ENCODE data around the gene ASB13. TPM values are rescaled to one million over a fixed set of nuclear protein-coding genes. Genes with fewer than 3 reads are reported as not detected.

The ASB13 gene
- total and polyA plus RNA-seq, 2 of the 13 experiments (the other 11 are each of a cell fraction or from before 2014, with no cell fraction given) = 9.3 to 15.4 TPM

DNA sequence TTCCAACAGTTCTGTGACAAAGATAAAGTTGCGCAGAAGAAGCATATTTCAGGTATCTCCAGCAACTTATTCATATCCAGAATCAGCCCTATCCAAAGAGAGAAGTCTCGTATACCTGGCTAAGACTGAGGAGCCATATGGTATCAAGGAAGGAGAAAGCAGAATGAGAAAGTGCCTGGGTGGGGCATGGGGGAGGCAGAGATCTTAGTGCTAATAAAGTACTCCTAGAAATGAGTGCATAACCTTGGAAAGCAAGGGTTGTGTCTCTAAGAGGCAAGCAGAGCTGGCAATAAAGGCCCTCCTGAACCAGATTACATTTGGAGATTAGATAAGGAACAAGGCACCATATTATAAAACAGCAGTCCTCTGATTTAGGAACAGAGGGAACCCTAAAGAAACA lies 30.9 kb upstream of the ASB13 start:
- DNase-seq (ENCODE audit: low spot score) (no peak), FAIRE-seq (no peak), ATAC-seq (no peak)
- no peak overlapping the region for H3K27ac ChIP-seq (ENCODE audit: extremely low read length, insufficient read depth, low read length)
- no peaks in the 10 kb centered on the region for H4K20me1 ChIP-seq (ENCODE audit: insufficient read depth, low read length)
- intact Hi-C loops (cut with micrococcal nuclease; ENCODE audit: unreplicated experiment) (no loop called here), in situ Hi-C loops (cut with HindIII; ENCODE audit: extremely low pct_ligation_motif_present, low pct_unique_long_range_greater_than_20kb) (no loop called here)
- H3K4me3 ChIP-seq (replicated peaks in 1 of 3; ENCODE audit: insufficient read depth in 1 of 3, low read depth in 2 of 3, low read length in 3 of 3) = no peak overlapping the region
- no peak overlapping the region for H3K9ac ChIP-seq (ENCODE audit: insufficient read depth, low read depth, low read length)
- no peaks in the 10 kb centered on the region for H3K27me3 ChIP-seq (ENCODE audit: control insufficient read depth in 1 of 2, insufficient read depth in 2 of 2, low read length in 2 of 2)
- TF ChIP-seq, protein P1, sequence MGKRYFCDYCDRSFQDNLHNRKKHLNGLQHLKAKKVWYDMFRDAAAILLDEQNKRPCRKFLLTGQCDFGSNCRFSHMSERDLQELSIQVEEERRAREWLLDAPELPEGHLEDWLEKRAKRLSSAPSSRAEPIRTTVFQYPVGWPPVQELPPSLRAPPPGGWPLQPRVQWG (CRISPR knock-in tag; IDR thresholded peaks at IDR 0.05; ENCODE audit: borderline replicate concordance, low read depth) = no peak
- peak; percentile 16 for TF ChIP-seq RBM22 (optimal IDR thresholded peaks at IDR 0.05; ENCODE audit: low read length)
- peaks cover 96% of the 10 kb centered on the region for H3K79me2 ChIP-seq (ENCODE audit: insufficient read depth, low read length)
- H3K36me3 ChIP-seq (replicated peaks in 1 of 2; ENCODE audit: control insufficient read depth in 1 of 2, insufficient read depth in 2 of 2, low read length in 2 of 2) = no peaks in the 10 kb centered on the region
- 100% methylated on average over 2 of the region's 2 CpGs for WGBS (ENCODE audit: low lambda C conversion rate)
- CTCF ChIA-PET (ENCODE audit: low intra/inter-chr PET ratio, low total read pairs) = no interaction called here
- no peak overlapping the region for H2AFZ ChIP-seq (ENCODE audit: low read length)
- H3K4me2 ChIP-seq (ENCODE audit: low read depth, low read length) = no peak overlapping the region
- H3K4me1 ChIP-seq (ENCODE audit: insufficient read depth, low read length) = peaks cover 51% of the 10 kb centered on the region
- no TSS peak for BruUV-seq (replicated peaks)
- POLR2A ChIA-PET = no interaction called here
- no peaks in the 10 kb centered on the region for H3K9me3 ChIP-seq (ENCODE audit: low read length)

DNA sequence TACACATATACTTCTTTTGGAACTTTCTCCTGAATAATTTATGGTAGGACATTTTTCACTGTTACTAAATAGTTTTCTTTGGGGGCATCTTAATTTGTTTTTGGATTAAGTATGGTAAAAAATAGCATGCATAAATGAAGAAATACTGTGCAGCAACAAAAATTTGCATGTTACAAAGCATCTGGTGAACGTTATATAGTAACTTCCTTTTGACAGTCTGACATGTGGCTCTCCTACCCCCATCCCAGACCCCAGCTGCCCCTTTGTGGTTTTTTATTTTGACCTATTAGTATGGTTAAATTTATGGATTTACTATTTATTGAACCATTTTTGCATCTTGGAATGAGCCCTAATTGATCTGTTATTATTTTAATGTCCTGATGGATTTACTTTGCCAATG lies 28.2 kb upstream of the ASB13 start:
- FAIRE-seq (no peak), ATAC-seq (no peak), DNase-seq (ENCODE audit: low spot score) (no peak)
- no peak overlapping the region for H3K27ac ChIP-seq (ENCODE audit: extremely low read length, insufficient read depth, low read length)
- no peaks in the 10 kb centered on the region for H3K9me3 ChIP-seq (ENCODE audit: low read length)
- H3K4me1 ChIP-seq (ENCODE audit: insufficient read depth, low read length) = peaks cover 53% of the 10 kb centered on the region
- no peak overlapping the region for H2AFZ ChIP-seq (ENCODE audit: low read length)
- intact Hi-C loops (cut with micrococcal nuclease; ENCODE audit: unreplicated experiment) (loop anchor here (5.0 kb wide), 1 partner anchor 53 kb away; no protein-coding TSS in a partner anchor), in situ Hi-C loops (cut with HindIII; ENCODE audit: extremely low pct_ligation_motif_present, low pct_unique_long_range_greater_than_20kb) (no loop called here)
- H3K36me3 ChIP-seq (replicated peaks in 1 of 2; ENCODE audit: control insufficient read depth in 1 of 2, insufficient read depth in 2 of 2, low read length in 2 of 2) = no peaks in the 10 kb centered on the region
- POLR2A ChIA-PET = no interaction called here
- H3K4me2 ChIP-seq (ENCODE audit: low read depth, low read length) = 0 out of 2 replicates have a peak overlapping the region, but pooled peaks have one; percentile 1
- 86% methylated on average over 1 of the region's 1 CpG for WGBS (ENCODE audit: low lambda C conversion rate)
- no peak overlapping the region for H3K4me3 ChIP-seq (replicated peaks in 1 of 3; ENCODE audit: insufficient read depth in 1 of 3, low read depth in 2 of 3, low read length in 3 of 3)
- no peaks in the 10 kb centered on the region for H4K20me1 ChIP-seq (ENCODE audit: insufficient read depth, low read length)
- H3K27me3 ChIP-seq (ENCODE audit: control insufficient read depth in 1 of 2, insufficient read depth in 2 of 2, low read length in 2 of 2) = no peaks in the 10 kb centered on the region
- H3K9ac ChIP-seq (ENCODE audit: insufficient read depth, low read depth, low read length) = no peak overlapping the region
- peaks cover 96% of the 10 kb centered on the region for H3K79me2 ChIP-seq (ENCODE audit: insufficient read depth, low read length)
- CTCF ChIA-PET (ENCODE audit: low intra/inter-chr PET ratio, low total read pairs) = no interaction called here
- no TSS peak for BruUV-seq (replicated peaks)
- TF ChIP-seq JUNB (CRISPR knock-in tag; IDR thresholded peaks at IDR 0.05; ENCODE audit: borderline replicate concordance) (no peak), RELA (CRISPR knock-in tag; IDR thresholded peaks at IDR 0.05) (no peak), MTF2 (CRISPR knock-in tag; IDR thresholded peaks at IDR 0.05; ENCODE audit: borderline replicate concordance) (no peak), KAT8 (CRISPR knock-in tag; IDR thresholded peaks at IDR 0.05) (no peak), NR2F1 (CRISPR knock-in tag; IDR thresholded peaks at IDR 0.05) (no peak), PHF21A (CRISPR knock-in tag; IDR thresholded peaks at IDR 0.05) (no peak), CBFB (CRISPR knock-in tag; IDR thresholded peaks at IDR 0.05) (no peak), XRCC5 (optimal IDR thresholded peaks at IDR 0.05; ENCODE audit: low read length) (no peak), RFXAP (CRISPR knock-in tag; IDR thresholded peaks at IDR 0.05; ENCODE audit: borderline replicate concordance) (no peak), FOSL1 (CRISPR knock-in tag; IDR thresholded peaks at IDR 0.05; ENCODE audit: borderline replicate concordance) (no peak), SMARCC2 (IDR thresholded peaks at IDR 0.05) (no peak), KDM2A (CRISPR knock-in tag; IDR thresholded peaks at IDR 0.05; ENCODE audit: borderline replicate concordance, low read depth) (no peak), IRX3 (CRISPR knock-in tag; IDR thresholded peaks at IDR 0.05; ENCODE audit: borderline replicate concordance, low read depth) (no peak)
